IMR-90 (cell line): Measurements from ENCODE around the gene KBTBD13. TPM values are rescaled to one million over a fixed set of nuclear protein-coding genes. Genes with fewer than 3 reads are reported as not detected.
A peak's percentile ranks its signal among the peaks of the same experiment; 100 is the strongest.

Experiments used
- ATAC-seq: fragments of 200-7000 bp; cut with Tn5 transposase; 2 replicates; pipeline ENCODE4 v1.9.1; 2020; ENCODE audit warnings: low read depth, mild to moderate bottlenecking, moderate library complexity
- BruUV-seq: library from RNA; stranded (reverse); fragments of 400-500 nt; replicated peaks from 2 replicates; lab custom pipeline; 2021; lab: Mats Ljungman, UMichigan
- CTCF ChIA-PET: fragments of 300-600 bp; formaldehyde crosslinking; extraction: SDS; loops from one replicate; lab custom pipeline; 2021; ENCODE audit warnings: antibody characterized with exemption; lab: Yijun Ruan, JAX
- POLR2A ChIA-PET: fragments of 300-600 bp; sonication (Branson Sonifier 250); formaldehyde crosslinking; loops from one replicate; lab custom pipeline; 2022; ENCODE audit warnings: antibody characterized with exemption; ENCODE audit not compliant: unreplicated experiment; lab: Charles Lee
- DNase-seq: peaks from one replicate; pipeline ENCODE4 v3.0.0; 2013
- H2AFZ ChIP-seq: replicated peaks from 2 replicates; pipeline ENCODE3; 2013; ENCODE audit warnings: low read length, mild to moderate bottlenecking; ENCODE audit not compliant: poor library complexity
- H2AK5ac ChIP-seq: 2 replicates; pipeline ENCODE4 v1.6.1; 2013; ENCODE audit warnings: low read depth, low read length, inconsistent platforms
- H2AK9ac ChIP-seq: replicated peaks from 2 replicates; pipeline ENCODE3; 2013; ENCODE audit warnings: mild to moderate bottlenecking, low read depth, low read length, moderate library complexity; ENCODE audit not compliant: poor library complexity
- H2BK120ac ChIP-seq: 2 replicates; pipeline ENCODE4 v1.6.1; 2013; ENCODE audit warnings: low read depth, low read length, inconsistent platforms
- H2BK15ac ChIP-seq: 3 replicates; pipeline ENCODE4 v1.6.1; 2013; ENCODE audit warnings: low read depth, low read length, inconsistent platforms
- H2BK20ac ChIP-seq: 2 replicates; pipeline ENCODE4 v1.6.1; 2013; ENCODE audit warnings: low read depth, mild to moderate bottlenecking, inconsistent platforms, low read length, moderate library complexity
- H2BK5ac ChIP-seq: 2 replicates; pipeline ENCODE4 v1.6.1; 2013; ENCODE audit warnings: mild to moderate bottlenecking, low read depth, low read length, inconsistent platforms; ENCODE audit not compliant: poor library complexity, severe bottlenecking
- H3K14ac ChIP-seq: replicated peaks from 2 replicates; pipeline ENCODE4 v1.6.1; 2013; ENCODE audit warnings: low read depth, low read length, inconsistent platforms
- H3K18ac ChIP-seq: 2 replicates; pipeline ENCODE4 v1.6.1; 2013; ENCODE audit warnings: low read depth, low read length, control low read depth
- H3K23ac ChIP-seq: 2 replicates; pipeline ENCODE4 v1.6.1; 2013; ENCODE audit warnings: low read depth, low read length, inconsistent platforms
- H3K27ac ChIP-seq: 2 replicates; pipeline ENCODE4 v1.5.1; 2013; ENCODE audit warnings: mild to moderate bottlenecking, control low read depth, low read length; ENCODE audit not compliant: insufficient read depth
- H3K27me3 ChIP-seq: 2 replicates; pipeline ENCODE4 v1.6.1; 2013; ENCODE audit warnings: low read length; ENCODE audit not compliant: control insufficient read depth, insufficient read depth
- H3K36me3 ChIP-seq: 2 replicates; pipeline ENCODE4 v1.6.1; 2013; ENCODE audit warnings: low read length, mixed read lengths; ENCODE audit not compliant: control insufficient read depth, insufficient read depth
- H3K4ac ChIP-seq: 2 replicates; pipeline ENCODE4 v1.6.1; 2013; ENCODE audit warnings: low read depth, low read length, inconsistent platforms
- H3K4me1 ChIP-seq: 2 replicates; pipeline ENCODE4 v1.6.1; 2013; ENCODE audit warnings: low read length, mixed read lengths; ENCODE audit not compliant: control insufficient read depth, insufficient read depth
- H3K4me2 ChIP-seq: 2 replicates; pipeline ENCODE4 v1.6.1; 2013; ENCODE audit warnings: low read depth, mild to moderate bottlenecking, control low read depth, low read length, moderate library complexity
- H3K4me3 ChIP-seq: 2 replicates; pipeline ENCODE4 v1.5.1; 2013; ENCODE audit warnings: low read depth, mild to moderate bottlenecking, control low read depth, low read length, moderate library complexity; ENCODE audit not compliant: insufficient read depth
- H3K56ac ChIP-seq: 2 replicates; pipeline ENCODE4 v1.6.1; 2013; ENCODE audit warnings: low read length, inconsistent platforms; ENCODE audit not compliant: insufficient read depth; ENCODE audit errors: extremely low read depth
- H3K79me1 ChIP-seq, 2 experiments: 2 replicates each; pipeline ENCODE4 v1.6.1; 2013; ENCODE audit warnings: low read length in 2 of 2, inconsistent platforms in 1 of 2, low read depth in 1 of 2
- H3K9ac ChIP-seq: 2 replicates; pipeline ENCODE4 v1.6.1; 2013; ENCODE audit warnings: low read depth, low read length, control low read depth
- H3K9me1 ChIP-seq: 2 replicates; pipeline ENCODE4 v1.6.1; 2013; ENCODE audit warnings: low read length, inconsistent platforms; ENCODE audit not compliant: insufficient read depth
- H3K9me3 ChIP-seq: 2 replicates; pipeline ENCODE4 v1.6.1; 2013; ENCODE audit warnings: low read length; ENCODE audit not compliant: control insufficient read depth, insufficient read depth
- H4K20me1 ChIP-seq: 2 replicates; pipeline ENCODE4 v1.6.1; 2013; ENCODE audit warnings: low read length, inconsistent platforms; ENCODE audit not compliant: insufficient read depth
- H4K5ac ChIP-seq: 2 replicates; pipeline ENCODE4 v1.6.1; 2013; ENCODE audit warnings: mild to moderate bottlenecking, low read depth, low read length, control low read depth
- H4K8ac ChIP-seq, 2 experiments: 2 replicates each; pipeline ENCODE4 v1.6.1; 2013; ENCODE audit warnings: low read depth in 2 of 2, low read length in 2 of 2, control low read depth in 1 of 2, inconsistent platforms in 1 of 2
- H4K91ac ChIP-seq: 2 replicates; pipeline ENCODE4 v1.6.1; 2013; ENCODE audit warnings: low read depth, low read length, inconsistent platforms; ENCODE audit not compliant: insufficient read depth
- BHLHE40 ChIP-seq: fragments of 150-350 bp; IDR thresholded peaks from 2 replicates; pipeline ENCODE4 v1.6.1; 2016; ENCODE audit warnings: mild to moderate bottlenecking, low read depth, low read length
- CEBPB ChIP-seq: IDR thresholded peaks from 2 replicates; pipeline ENCODE4 v1.6.1; 2012; ENCODE audit warnings: low read depth, low read length, improper control_type of control experiment
- CHD1 ChIP-seq: IDR thresholded peaks from 2 replicates; pipeline ENCODE4 v1.6.1; 2012; ENCODE audit warnings: low read depth, low read length, improper control_type of control experiment
- CTCF ChIP-seq: conservative IDR thresholded peaks from 2 replicates; pipeline ENCODE4 v1.5.1; 2012; ENCODE audit warnings: mild to moderate bottlenecking, low read depth, low read length, improper control_type of control experiment
- ELK1 ChIP-seq: fragments of 150-350 bp; IDR thresholded peaks from 2 replicates; pipeline ENCODE4 v1.6.1; 2016; ENCODE audit warnings: low read depth, mild to moderate bottlenecking, low read length, moderate library complexity, borderline replicate concordance
- FOS ChIP-seq: fragments of 150-350 bp; IDR thresholded peaks from 2 replicates; pipeline ENCODE4 v1.6.1; 2016; ENCODE audit warnings: low read depth, low read length
- MXI1 ChIP-seq: IDR thresholded peaks from 2 replicates; pipeline ENCODE4 v1.6.1; 2012; ENCODE audit warnings: low read depth, mild to moderate bottlenecking, low read length, moderate library complexity, borderline replicate concordance
- RCOR1 ChIP-seq: IDR thresholded peaks from 2 replicates; pipeline ENCODE4 v1.6.1; 2012; ENCODE audit warnings: mild to moderate bottlenecking, low read length, improper control_type of control experiment; ENCODE audit not compliant: insufficient replicate concordance
- RFX5 ChIP-seq: IDR thresholded peaks from 2 replicates; pipeline ENCODE4 v1.8.0; 2012; ENCODE audit warnings: low read depth, mild to moderate bottlenecking, low read length, moderate library complexity
- SMC3 ChIP-seq: fragments of 150-350 bp; IDR thresholded peaks from 2 replicates; pipeline ENCODE4 v1.6.1; 2016; ENCODE audit warnings: low read depth, mild to moderate bottlenecking, antibody characterized with exemption, low read length, moderate library complexity
- USF2 ChIP-seq: fragments of 150-350 bp; IDR thresholded peaks from 2 replicates; pipeline ENCODE4 v1.6.1; 2017; ENCODE audit warnings: mild to moderate bottlenecking, antibody characterized with exemption, low read length, low read depth
- WGBS, 2 experiments: methylation state at CpG; one replicate each; pipeline versions ENCODE4 v1.1.5 to v1.1.7; 2013; ENCODE audit warnings: missing lambda C conversion rate in 2 of 2; ENCODE audit not compliant: insufficient read length in 1 of 2; ENCODE audit errors: extremely low coverage in 2 of 2; 5-methylcytosine and 5-hydroxymethylcytosine counted together
- dilution Hi-C: fragments of 300-500 bp; cut with HindIII; formaldehyde crosslinking; loops from one replicate; pipeline ENCODE4 v1.14.3; 2018; ENCODE audit warnings: low sequenced_read_pairs; ENCODE audit not compliant: unreplicated experiment
- in situ Hi-C: fragments of 300-500 bp; cut with MboI; formaldehyde crosslinking; loops from 3 replicates; pipeline ENCODE4 v1.14.3; 2019; ENCODE audit warnings: low sequenced_read_pairs, inconsistent platforms, mixed read lengths
- intact Hi-C: fragments of 100-400 bp; cut with micrococcal nuclease; formaldehyde crosslinking; loops from 2 replicates; pipeline ENCODE4 v1.10.0; 2022
- polyA plus RNA-seq, 3 experiments: library from polyadenylated mRNA; depleted of rRNA; stranded (reverse); fragments of >200 nt; gene quantifications; 2 replicates each; pipeline ENCODE4 v1.2.3, GENCODE V29; 2012; ENCODE audit warnings: low replicate concordance in 1 of 3
- total RNA-seq: library from RNA; depleted of rRNA; stranded (reverse); fragments of >200 nt; gene quantifications from 2 replicates; pipeline ENCODE4 v1.2.3, GENCODE V29; 2012

Gene KBTBD13
- total and polyA plus RNA-seq, 2 of the 4 experiments (the other 2 are of a cell fraction) = not detected

- TF ChIP-seq RCOR1 = no peak
Observed at GRCh38 chr15:65069779-65070546, 6.6 kb upstream of the KBTBD13 start (continued).

- ChIA-PET POLR2A (no interaction called here), CTCF (no interaction called here)
- H3K4me1 ChIP-seq = peaks cover 42% of the 10 kb centered on the region
- no peak overlapping the region for H3K23ac ChIP-seq
- in situ Hi-C loops = no loop called here
- H4K5ac ChIP-seq = no peak overlapping the region; the same call in 1 of the 2 replicates
- no peak overlapping the region for H3K4me2 ChIP-seq
- H2BK5ac ChIP-seq = no peak overlapping the region
- peak overlapping the region; percentile 42 for H3K4ac ChIP-seq
- H3K9me1 ChIP-seq = peaks cover 37% of the 10 kb centered on the region
- H3K9ac ChIP-seq = no peak overlapping the region
- ATAC-seq = no peak
- H2BK20ac ChIP-seq = 0 out of 2 replicates have a peak overlapping the region, but pooled peaks have one; percentile 16
- H2BK120ac ChIP-seq = peak overlapping the region; percentile 53
- H3K36me3 ChIP-seq = no peaks in the 10 kb centered on the region
- H3K27ac ChIP-seq = no peak overlapping the region
- peak overlapping the region; percentile 37; the same call in 1 of the 2 replicates for H3K18ac ChIP-seq
- DNase-seq = no peak
- H2AFZ ChIP-seq = peak overlapping the region; percentile 48
- H2BK15ac ChIP-seq = peak overlapping the region; percentile 77; the same call in 2 of the 3 replicates
- no peak overlapping the region for H3K4me3 ChIP-seq
- WGBS, 2 experiments = no CpG with 5 or more reads among the region's 5 CpGs
- H3K79me1 ChIP-seq = no peaks in the 10 kb centered on the region
- peak overlapping the region in 1 of 2 experiments; percentile 36; a peak in 2 of 4 replicates for H4K8ac ChIP-seq
- intact Hi-C loops = no loop called here
- no peak overlapping the region for H2AK9ac ChIP-seq
- H4K20me1 ChIP-seq = peaks cover 9% of the 10 kb centered on the region
- dilution Hi-C loops = no loop called here
- peak overlapping the region; percentile 81 for H2AK5ac ChIP-seq
- no TSS peak for BruUV-seq
- no peak overlapping the region for H3K56ac ChIP-seq
- no peaks in the 10 kb centered on the region for H3K9me3 ChIP-seq
- peak overlapping the region; percentile 23; the same call in 1 of the 2 replicates for H3K14ac ChIP-seq
- 0 out of 2 replicates have a peak overlapping the region, but pooled peaks have one; percentile 32 for H4K91ac ChIP-seq
- H3K27me3 ChIP-seq = peaks cover 9% of the 10 kb centered on the region
- no peak for TF ChIP-seq MXI1
- no peak for TF ChIP-seq CHD1
- TF ChIP-seq CTCF = no peak
- TF ChIP-seq RFX5 = no peak
- TF ChIP-seq SMC3 = no peak
- TF ChIP-seq FOS = no peak
- TF ChIP-seq CEBPB = no peak
- TF ChIP-seq USF2 = no peak
- TF ChIP-seq ELK1 = no peak
- TF ChIP-seq RCOR1 = no peak
- TF ChIP-seq BHLHE40 = no peak
Observed at GRCh38 chr15:65071381-65071811, 5.2 kb upstream of the KBTBD13 start.
